ENCODE data around the gene ADAMTS2.

Gene ADAMTS2

GRCh38 chr5:179235416-179236400, 109.6 kb downstream of the ADAMTS2 start:
- no peak overlapping the region for H4K91ac ChIP-seq (ENCODE audit: low read depth, low read length)
- no peaks in the 10 kb centered on the region for H3K79me2 ChIP-seq (ENCODE audit: control insufficient read depth, insufficient read depth, low read length, poor library complexity)
- H3K4ac ChIP-seq (ENCODE audit: low read depth, low read length): no peak overlapping the region
- H2BK120ac ChIP-seq (ENCODE audit: insufficient read depth, low read length, poor library complexity): no peak overlapping the region
- no peaks in the 10 kb centered on the region for H3K27me3 ChIP-seq (ENCODE audit: insufficient read depth, low read length)
- H3K79me1 ChIP-seq (ENCODE audit: low read length): no peaks in the 10 kb centered on the region
- H2AK5ac ChIP-seq (ENCODE audit: low read length): no peak overlapping the region
- peaks cover 11% of the 10 kb centered on the region for H3K9me3 ChIP-seq (ENCODE audit: insufficient read depth, low read depth, low read length)
- H2AFZ ChIP-seq (ENCODE audit: insufficient read depth, low read length, poor library complexity): no peak overlapping the region
- no peak overlapping the region for H3K4me2 ChIP-seq (ENCODE audit: low read length)
- H3K23ac ChIP-seq (ENCODE audit: low read length): no peak overlapping the region
- no peak overlapping the region for H3K27ac ChIP-seq (ENCODE audit: low read depth, low read length)
- H4K8ac ChIP-seq (ENCODE audit: low read depth, low read length): no peak overlapping the region
- no peak overlapping the region for H2BK5ac ChIP-seq (ENCODE audit: low read depth, low read length, poor library complexity)
- no peak overlapping the region for H4K12ac ChIP-seq (ENCODE audit: low read depth, low read length)
- no peak for DNase-seq
- no peak overlapping the region for H3K9ac ChIP-seq (ENCODE audit: low read length)
- H2BK12ac ChIP-seq (ENCODE audit: low read length): no peak overlapping the region
- H3K18ac ChIP-seq (ENCODE audit: low read length): no peak overlapping the region
- H3K36me3 ChIP-seq (ENCODE audit: control insufficient read depth in 1 of 2, insufficient read depth in 2 of 2, low read length in 2 of 2): peaks cover 3 to 9% of the 10 kb centered on the region in 2 experiments
- no CpG with 5 or more reads among the region's 8 CpGs for WGBS (ENCODE audit: extremely low coverage, insufficient coverage, insufficient read length)
- H3K4me3 ChIP-seq (ENCODE audit: low read depth, low read length): no peak overlapping the region
- no peak overlapping the region for H3K14ac ChIP-seq (ENCODE audit: low read length)
- no peaks in the 10 kb centered on the region for H3K4me1 ChIP-seq (ENCODE audit: control insufficient read depth in 1 of 2, insufficient read depth in 2 of 2, low read length in 2 of 2)

GRCh38 chr5:179234563-179235135, 110.6 kb downstream of the ADAMTS2 start:
- H4K8ac ChIP-seq (ENCODE audit: low read depth, low read length): no peak overlapping the region

GRCh38 chr5:179233909-179234562, 111.2 kb downstream of the ADAMTS2 start:
- Histone ChIP-seq H3K9ac (ENCODE audit: low read length) (no peak overlapping the region), H3K18ac (ENCODE audit: low read length) (no peak overlapping the region), H3K4me2 (ENCODE audit: low read length) (no peak overlapping the region), H3K79me1 (ENCODE audit: low read length) (no peaks in the 10 kb centered on the region), H4K8ac (ENCODE audit: low read depth, low read length) (no peak overlapping the region), H3K4ac (ENCODE audit: low read depth, low read length) (no peak overlapping the region), H3K27ac (ENCODE audit: low read depth, low read length) (no peak overlapping the region), H2BK5ac (ENCODE audit: low read depth, low read length, poor library complexity) (no peak overlapping the region), H3K36me3 (ENCODE audit: control insufficient read depth in 1 of 2, insufficient read depth in 2 of 2, low read length in 2 of 2) (peaks cover 8 to 9% of the 10 kb centered on the region in 2 experiments), H2AFZ (ENCODE audit: insufficient read depth, low read length, poor library complexity) (no peak overlapping the region), H3K23ac (ENCODE audit: low read length) (no peak overlapping the region), H4K91ac (ENCODE audit: low read depth, low read length) (no peak overlapping the region), H3K14ac (ENCODE audit: low read length) (no peak overlapping the region), H2BK12ac (ENCODE audit: low read length) (no peak overlapping the region), H4K12ac (ENCODE audit: low read depth, low read length) (no peak overlapping the region), H2AK5ac (ENCODE audit: low read length) (no peak overlapping the region), H3K9me3 (ENCODE audit: insufficient read depth, low read depth, low read length) (peaks cover 8% of the 10 kb centered on the region), H3K27me3 (ENCODE audit: insufficient read depth, low read length) (no peaks in the 10 kb centered on the region), H3K4me3 (ENCODE audit: low read depth, low read length) (no peak overlapping the region), H3K4me1 (ENCODE audit: control insufficient read depth in 1 of 2, insufficient read depth in 2 of 2, low read length in 2 of 2) (no peaks in the 10 kb centered on the region), H2BK120ac (ENCODE audit: insufficient read depth, low read length, poor library complexity) (no peak overlapping the region), H3K79me2 (ENCODE audit: control insufficient read depth, insufficient read depth, low read length, poor library complexity) (no peaks in the 10 kb centered on the region)
- WGBS (ENCODE audit: extremely low coverage, insufficient coverage, insufficient read length): no CpG with 5 or more reads among the region's 12 CpGs
- no peak for DNase-seq

More at GRCh38 chr5:179234563-179235135, 110.6 kb downstream of the ADAMTS2 start:
- Histone ChIP-seq H3K14ac (ENCODE audit: low read length) (no peak overlapping the region), H3K4me1 (ENCODE audit: control insufficient read depth in 1 of 2, insufficient read depth in 2 of 2, low read length in 2 of 2) (no peaks in the 10 kb centered on the region), H3K36me3 (ENCODE audit: control insufficient read depth in 1 of 2, insufficient read depth in 2 of 2, low read length in 2 of 2) (peaks cover 8 to 9% of the 10 kb centered on the region in 2 experiments), H3K27ac (ENCODE audit: low read depth, low read length) (no peak overlapping the region), H4K91ac (ENCODE audit: low read depth, low read length) (no peak overlapping the region), H3K18ac (ENCODE audit: low read length) (no peak overlapping the region), H3K9ac (ENCODE audit: low read length) (no peak overlapping the region), H3K4ac (ENCODE audit: low read depth, low read length) (no peak overlapping the region), H3K79me1 (ENCODE audit: low read length) (no peaks in the 10 kb centered on the region), H3K79me2 (ENCODE audit: control insufficient read depth, insufficient read depth, low read length, poor library complexity) (no peaks in the 10 kb centered on the region), H2AK5ac (ENCODE audit: low read length) (no peak overlapping the region), H2BK12ac (ENCODE audit: low read length) (no peak overlapping the region), H2AFZ (ENCODE audit: insufficient read depth, low read length, poor library complexity) (no peak overlapping the region), H3K9me3 (ENCODE audit: insufficient read depth, low read depth, low read length) (peaks cover 9% of the 10 kb centered on the region), H2BK120ac (ENCODE audit: insufficient read depth, low read length, poor library complexity) (no peak overlapping the region), H3K27me3 (ENCODE audit: insufficient read depth, low read length) (no peaks in the 10 kb centered on the region), H4K12ac (ENCODE audit: low read depth, low read length) (no peak overlapping the region), H2BK5ac (ENCODE audit: low read depth, low read length, poor library complexity) (no peak overlapping the region), H3K4me3 (ENCODE audit: low read depth, low read length) (no peak overlapping the region), H3K4me2 (ENCODE audit: low read length) (no peak overlapping the region), H3K23ac (ENCODE audit: low read length) (no peak overlapping the region)
- DNase-seq: no peak
- no CpG with 5 or more reads among the region's 12 CpGs for WGBS (ENCODE audit: extremely low coverage, insufficient coverage, insufficient read length)

GRCh38 chr5:179232091-179232735, 113.0 kb downstream of the ADAMTS2 start:
- no peak overlapping the region for H3K9ac ChIP-seq (ENCODE audit: low read length)
- peaks cover 3 to 5% of the 10 kb centered on the region in 2 experiments for H3K36me3 ChIP-seq (ENCODE audit: control insufficient read depth in 1 of 2, insufficient read depth in 2 of 2, low read length in 2 of 2)

More at GRCh38 chr5:179232091-179232735, 113.0 kb downstream of the ADAMTS2 start:
- Histone ChIP-seq H2BK120ac (ENCODE audit: insufficient read depth, low read length, poor library complexity) (no peak overlapping the region), H2BK12ac (ENCODE audit: low read length) (no peak overlapping the region), H3K4me3 (ENCODE audit: low read depth, low read length) (no peak overlapping the region), H3K79me1 (ENCODE audit: low read length) (no peaks in the 10 kb centered on the region), H2BK5ac (ENCODE audit: low read depth, low read length, poor library complexity) (no peak overlapping the region), H4K8ac (ENCODE audit: low read depth, low read length) (no peak overlapping the region), H3K18ac (ENCODE audit: low read length) (no peak overlapping the region), H3K4me1 (ENCODE audit: control insufficient read depth in 1 of 2, insufficient read depth in 2 of 2, low read length in 2 of 2) (peaks cover 0 to 5% of the 10 kb centered on the region in 2 experiments), H3K27me3 (ENCODE audit: insufficient read depth, low read length) (no peaks in the 10 kb centered on the region), H3K4me2 (ENCODE audit: low read length) (no peak overlapping the region), H4K91ac (ENCODE audit: low read depth, low read length) (no peak overlapping the region), H4K12ac (ENCODE audit: low read depth, low read length) (no peak overlapping the region), H3K79me2 (ENCODE audit: control insufficient read depth, insufficient read depth, low read length, poor library complexity) (no peaks in the 10 kb centered on the region), H3K4ac (ENCODE audit: low read depth, low read length) (no peak overlapping the region), H2AK5ac (ENCODE audit: low read length) (no peak overlapping the region), H2AFZ (ENCODE audit: insufficient read depth, low read length, poor library complexity) (no peak overlapping the region), H3K14ac (ENCODE audit: low read length) (no peak overlapping the region), H3K9me3 (ENCODE audit: insufficient read depth, low read depth, low read length) (peaks cover 5% of the 10 kb centered on the region), H3K27ac (ENCODE audit: low read depth, low read length) (no peak overlapping the region), H3K23ac (ENCODE audit: low read length) (no peak overlapping the region)
- DNase-seq: no peak
- no CpG with 5 or more reads among the region's 17 CpGs for WGBS (ENCODE audit: extremely low coverage, insufficient coverage, insufficient read length)
